Panc1 (cell line): ENCODE measurements around the gene APLP2.
"Not testable (repeated sequence)": the region's sequence is repeated elsewhere in the genome, so short reads cannot be mapped to it uniquely, and the experiment has no call there.

ENCODE experiments used
- SIN3A ChIP-seq: IDR thresholded peaks from 2 replicates; pipeline ENCODE4 v1.6.1; 2012; ENCODE audit warnings: low read depth, mild to moderate bottlenecking, low read length, moderate library complexity, borderline replicate concordance; ENCODE audit not compliant: insufficient read depth
- TF ChIP-seq, protein P1 (sequence below): fragments of 450-650 bp; IDR thresholded peaks from 2 replicates; pipeline ENCODE4 v1.5.1; 2017; ENCODE audit warnings: mild to moderate bottlenecking
- TF ChIP-seq, protein P2 (sequence below), 2 experiments: IDR thresholded peaks; 2 replicates each; pipeline ENCODE4 v1.6.1; 2011 to 2012; ENCODE audit warnings: low read depth in 2 of 2, control low read depth in 1 of 2, low read length in 1 of 2, mild to moderate bottlenecking in 1 of 2, moderate library complexity in 1 of 2; ENCODE audit not compliant: insufficient read depth in 1 of 2

DNA sequence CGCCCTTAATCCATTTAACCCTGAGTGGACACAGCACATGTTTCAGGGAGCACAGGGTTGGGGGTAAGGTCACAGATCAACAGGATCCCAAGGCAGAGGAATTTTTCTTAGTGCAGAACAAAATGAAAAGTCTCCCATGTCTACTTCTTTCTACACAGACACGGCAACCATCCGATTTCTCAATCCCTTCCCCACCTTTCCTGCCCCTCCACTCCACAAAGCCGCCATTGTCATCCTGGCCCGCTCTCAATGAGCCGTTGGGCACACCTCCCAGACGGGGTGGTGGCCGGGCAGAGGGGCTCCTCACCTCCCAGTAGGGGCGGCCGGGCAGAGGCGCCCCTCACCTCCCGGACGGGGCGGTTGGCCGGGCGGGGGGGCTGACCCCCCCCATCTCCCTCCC, 20.8 kb downstream of the APLP2 start:
- TF ChIP-seq, protein P1, sequence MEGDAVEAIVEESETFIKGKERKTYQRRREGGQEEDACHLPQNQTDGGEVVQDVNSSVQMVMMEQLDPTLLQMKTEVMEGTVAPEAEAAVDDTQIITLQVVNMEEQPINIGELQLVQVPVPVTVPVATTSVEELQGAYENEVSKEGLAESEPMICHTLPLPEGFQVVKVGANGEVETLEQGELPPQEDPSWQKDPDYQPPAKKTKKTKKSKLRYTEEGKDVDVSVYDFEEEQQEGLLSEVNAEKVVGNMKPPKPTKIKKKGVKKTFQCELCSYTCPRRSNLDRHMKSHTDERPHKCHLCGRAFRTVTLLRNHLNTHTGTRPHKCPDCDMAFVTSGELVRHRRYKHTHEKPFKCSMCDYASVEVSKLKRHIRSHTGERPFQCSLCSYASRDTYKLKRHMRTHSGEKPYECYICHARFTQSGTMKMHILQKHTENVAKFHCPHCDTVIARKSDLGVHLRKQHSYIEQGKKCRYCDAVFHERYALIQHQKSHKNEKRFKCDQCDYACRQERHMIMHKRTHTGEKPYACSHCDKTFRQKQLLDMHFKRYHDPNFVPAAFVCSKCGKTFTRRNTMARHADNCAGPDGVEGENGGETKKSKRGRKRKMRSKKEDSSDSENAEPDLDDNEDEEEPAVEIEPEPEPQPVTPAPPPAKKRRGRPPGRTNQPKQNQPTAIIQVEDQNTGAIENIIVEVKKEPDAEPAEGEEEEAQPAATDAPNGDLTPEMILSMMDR = not testable (repeated sequence)
- TF ChIP-seq SIN3A = not testable (repeated sequence)
- TF ChIP-seq, protein P2, sequence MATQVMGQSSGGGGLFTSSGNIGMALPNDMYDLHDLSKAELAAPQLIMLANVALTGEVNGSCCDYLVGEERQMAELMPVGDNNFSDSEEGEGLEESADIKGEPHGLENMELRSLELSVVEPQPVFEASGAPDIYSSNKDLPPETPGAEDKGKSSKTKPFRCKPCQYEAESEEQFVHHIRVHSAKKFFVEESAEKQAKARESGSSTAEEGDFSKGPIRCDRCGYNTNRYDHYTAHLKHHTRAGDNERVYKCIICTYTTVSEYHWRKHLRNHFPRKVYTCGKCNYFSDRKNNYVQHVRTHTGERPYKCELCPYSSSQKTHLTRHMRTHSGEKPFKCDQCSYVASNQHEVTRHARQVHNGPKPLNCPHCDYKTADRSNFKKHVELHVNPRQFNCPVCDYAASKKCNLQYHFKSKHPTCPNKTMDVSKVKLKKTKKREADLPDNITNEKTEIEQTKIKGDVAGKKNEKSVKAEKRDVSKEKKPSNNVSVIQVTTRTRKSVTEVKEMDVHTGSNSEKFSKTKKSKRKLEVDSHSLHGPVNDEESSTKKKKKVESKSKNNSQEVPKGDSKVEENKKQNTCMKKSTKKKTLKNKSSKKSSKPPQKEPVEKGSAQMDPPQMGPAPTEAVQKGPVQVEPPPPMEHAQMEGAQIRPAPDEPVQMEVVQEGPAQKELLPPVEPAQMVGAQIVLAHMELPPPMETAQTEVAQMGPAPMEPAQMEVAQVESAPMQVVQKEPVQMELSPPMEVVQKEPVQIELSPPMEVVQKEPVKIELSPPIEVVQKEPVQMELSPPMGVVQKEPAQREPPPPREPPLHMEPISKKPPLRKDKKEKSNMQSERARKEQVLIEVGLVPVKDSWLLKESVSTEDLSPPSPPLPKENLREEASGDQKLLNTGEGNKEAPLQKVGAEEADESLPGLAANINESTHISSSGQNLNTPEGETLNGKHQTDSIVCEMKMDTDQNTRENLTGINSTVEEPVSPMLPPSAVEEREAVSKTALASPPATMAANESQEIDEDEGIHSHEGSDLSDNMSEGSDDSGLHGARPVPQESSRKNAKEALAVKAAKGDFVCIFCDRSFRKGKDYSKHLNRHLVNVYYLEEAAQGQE (IDR thresholded peaks at IDR 0.05; ENCODE audit: insufficient read depth in 1 of 2, low read depth in 2 of 2, low read length in 1 of 2) = not testable (repeated sequence)
